Small intestine (tissue), 7 donors: ENCODE data around the gene BABAM2. TPM values are rescaled to one million over a fixed set of nuclear protein-coding genes. Genes with fewer than 3 reads are reported as not detected.
"Not testable (repeated sequence)": the region's sequence is repeated elsewhere in the genome, so short reads cannot be mapped to it uniquely, and the experiment has no call there.

ENCODE experiments used
- DNase-seq, 2 donors: peaks; one replicate each; pipeline versions ENCODE4 v3.0.0 to v3.0.0-alpha.2; 2013
- FAIRE-seq: peaks from 2 replicates; lab custom pipeline; 2012; peaks lifted over from hg19 to GRCh38; lab: Jason Lieb, UNC
- H3K27ac ChIP-seq, 3 donors: one replicate each; pipeline ENCODE4 v1.5.1; 2013; ENCODE audit warnings: low read length in 2 of 3, mild to moderate bottlenecking in 2 of 3, control low read depth in 1 of 3, inconsistent platforms in 1 of 3, low read depth in 1 of 3, moderate library complexity in 1 of 3
- H3K27me3 ChIP-seq, 3 donors: one replicate each; pipeline ENCODE4 v1.6.1; 2013; ENCODE audit warnings: low read length in 3 of 3, inconsistent platforms in 1 of 3; ENCODE audit not compliant: control insufficient read depth in 3 of 3, insufficient read depth in 3 of 3
- H3K36me3 ChIP-seq, 3 donors: one replicate each; pipeline ENCODE4 v1.6.1; 2013; ENCODE audit warnings: low read length in 3 of 3, inconsistent platforms in 1 of 3, low read depth in 1 of 3, mild to moderate bottlenecking in 1 of 3, moderate library complexity in 1 of 3; ENCODE audit not compliant: control insufficient read depth in 3 of 3, insufficient read depth in 2 of 3
- H3K4me1 ChIP-seq, 3 donors: one replicate each; pipeline ENCODE4 v1.6.1; 2013; ENCODE audit warnings: low read length in 2 of 3, inconsistent platforms in 1 of 3, low read depth in 1 of 3, mild to moderate bottlenecking in 1 of 3, moderate library complexity in 1 of 3; ENCODE audit not compliant: control insufficient read depth in 3 of 3, insufficient read depth in 2 of 3
- H3K4me3 ChIP-seq, 3 donors: one replicate each; pipeline ENCODE4 v1.5.1; 2013; ENCODE audit warnings: low read length in 3 of 3, control low read depth in 1 of 3, inconsistent platforms in 1 of 3, low read depth in 1 of 3, mild to moderate bottlenecking in 1 of 3, moderate library complexity in 1 of 3
- H3K9me3 ChIP-seq, 2 donors: one replicate each; pipeline ENCODE4 v1.6.1; 2013; ENCODE audit warnings: low read depth in 1 of 2, low read length in 1 of 2; ENCODE audit not compliant: control insufficient read depth in 2 of 2, insufficient read depth in 1 of 2
- WGBS, 3 donors: extraction: QIAGEN DNeasy Blood & Tissue Kit; methylation state at CpG; one replicate each; pipeline ENCODE4 v1.1.7; 2013; 5-methylcytosine and 5-hydroxymethylcytosine counted together
- polyA plus RNA-seq, 4 donors: library from polyadenylated mRNA; stranded (reverse) in 3 of 4; unstranded in 1 of 4; fragments of 200-250 nt in 3 of 4; fragments of 120-200 nt in 1 of 4; gene quantifications; one replicate each; pipeline versions ENCODE4 v1.2.1 to v1.2.3, GENCODE V29; 2013
- donor health status: healthy with polysubstance abuse.
- donor health status: control.
- donor health status: control.
- donor health status: Bipolar disorder and iron deficiency.
- donor health status: healthy.

BABAM2 gene
- polyA plus RNA-seq, 4 donors = 19.5 to 38.6 (median 21.5) TPM

DNA sequence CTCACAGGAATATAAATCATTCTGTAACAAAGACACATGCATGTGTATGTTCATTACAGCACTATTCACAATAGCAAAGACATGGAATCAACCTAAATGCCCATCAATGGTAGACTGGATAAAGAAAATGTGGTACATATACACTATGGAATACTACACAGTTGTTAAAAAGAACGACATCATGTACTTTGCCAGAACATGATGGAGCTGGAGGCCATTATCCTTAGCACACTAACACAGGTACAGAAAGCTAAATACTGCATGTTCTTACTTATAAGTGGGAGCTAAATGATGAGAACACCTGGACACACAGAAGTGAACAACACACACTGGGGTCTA is 8.0 kb upstream of the BABAM2 start:
- FAIRE-seq, H3K27ac ChIP-seq, H3K36me3 ChIP-seq, H3K9me3 ChIP-seq, DNase-seq, H3K27me3 ChIP-seq, H3K4me1 ChIP-seq, H3K4me3 ChIP-seq: not testable (repeated sequence)
- 95 to 100% (median 97%) methylated on average over 1 of the region's 1 CpG for WGBS, 3 donors

DNA sequence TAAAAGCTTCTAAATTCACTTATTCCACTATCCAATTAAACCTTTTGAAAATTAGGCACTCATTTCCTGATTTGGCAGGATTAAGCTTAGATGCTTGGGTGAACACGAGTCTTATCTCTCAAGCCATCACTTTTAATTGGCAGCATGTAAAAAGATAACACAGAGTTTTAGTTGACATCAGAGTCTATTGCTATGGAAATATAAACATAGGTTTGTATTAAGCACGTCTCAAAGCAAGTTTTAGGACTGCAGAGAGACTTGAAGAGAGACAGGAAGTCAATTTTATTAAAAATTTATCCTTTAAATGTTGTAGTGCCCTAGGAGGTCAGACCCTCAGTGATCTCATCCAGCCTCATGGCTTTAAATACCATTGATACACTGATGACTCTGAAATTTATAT is 5.9 kb upstream of the BABAM2 start:
- H3K4me1 ChIP-seq = peaks cover 0 to 8% (median 4%) of the 10 kb centered on the region in 3 donors
- H3K36me3 ChIP-seq = peaks cover 0 to 5% (median 0%) of the 10 kb centered on the region in 3 donors
- H3K4me3 ChIP-seq = no peak overlapping the region
- WGBS, 3 donors = 2 to 22% (median 16%) methylated on average over 2 of the region's 2 CpGs
- H3K9me3 ChIP-seq = no peaks in the 10 kb centered on the region
- DNase-seq (no peak), FAIRE-seq (no peak)
- H3K27ac ChIP-seq = no peak overlapping the region
- H3K27me3 ChIP-seq = no peaks in the 10 kb centered on the region

DNA sequence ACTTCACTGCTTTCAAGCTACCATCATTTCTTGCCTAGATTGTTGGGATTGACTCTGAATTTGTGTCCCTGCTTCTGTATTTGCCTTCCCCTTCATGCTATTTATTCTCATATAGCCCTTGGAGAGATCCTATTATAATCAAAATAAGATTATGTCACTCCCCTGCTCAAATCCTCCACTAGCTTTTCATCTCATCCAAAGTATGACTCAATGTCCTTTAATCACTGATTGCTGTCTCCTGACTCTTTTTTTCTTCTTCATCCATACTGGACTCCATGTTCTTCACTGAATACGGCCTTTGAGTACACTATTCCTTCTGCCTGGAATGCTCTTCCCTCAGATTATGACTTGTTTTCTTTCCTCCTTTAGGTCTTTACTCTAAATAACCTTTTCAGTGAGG is 5.3 kb upstream of the BABAM2 start:
- WGBS, 3 donors = 71 to 84% (median 82%) methylated on average over 1 of the region's 1 CpG
- FAIRE-seq (no peak), DNase-seq (no peak)
- Histone ChIP-seq H3K27me3 (no peaks in the 10 kb centered on the region), H3K9me3 (no peaks in the 10 kb centered on the region), H3K36me3 (peaks cover 0 to 5% (median 0%) of the 10 kb centered on the region in 3 donors), H3K4me1 (peaks cover 2 to 8% (median 4%) of the 10 kb centered on the region in 3 donors), H3K27ac (peak overlapping the region in 1 of 3 donors; percentile 14), H3K4me3 (no peak overlapping the region)

DNA sequence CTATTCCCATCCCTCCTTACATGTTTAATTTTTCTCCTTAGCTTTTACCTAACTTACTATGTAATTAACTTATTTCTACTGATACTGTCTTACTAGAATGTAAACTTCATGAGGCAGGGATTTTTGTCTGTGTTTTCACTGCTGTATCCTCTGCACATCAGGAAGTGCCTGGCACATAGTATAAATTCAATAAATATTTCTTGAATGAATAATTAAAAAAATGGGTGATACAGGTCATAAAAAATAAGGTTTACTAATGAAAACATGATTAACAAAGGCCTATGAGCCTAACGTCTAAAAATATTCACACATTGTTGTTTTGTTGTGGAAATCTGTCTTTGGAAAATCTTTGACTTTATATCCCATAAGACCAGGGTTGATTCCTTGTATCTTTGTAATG is 4.9 kb upstream of the BABAM2 start:
- no peak overlapping the region for H3K4me3 ChIP-seq
- H3K27me3 ChIP-seq = no peaks in the 10 kb centered on the region
- H3K36me3 ChIP-seq = peaks cover 0 to 5% (median 0%) of the 10 kb centered on the region in 3 donors
- H3K4me1 ChIP-seq = peaks cover 2 to 8% (median 4%) of the 10 kb centered on the region in 3 donors
- 25 to 46% (median 29%) methylated on average over 1 of the region's 1 CpG for WGBS, 3 donors
- DNase-seq (no peak), FAIRE-seq (no peak)
- H3K27ac ChIP-seq = peak overlapping the region in 1 of 3 donors; percentile 14
- no peaks in the 10 kb centered on the region for H3K9me3 ChIP-seq

DNA sequence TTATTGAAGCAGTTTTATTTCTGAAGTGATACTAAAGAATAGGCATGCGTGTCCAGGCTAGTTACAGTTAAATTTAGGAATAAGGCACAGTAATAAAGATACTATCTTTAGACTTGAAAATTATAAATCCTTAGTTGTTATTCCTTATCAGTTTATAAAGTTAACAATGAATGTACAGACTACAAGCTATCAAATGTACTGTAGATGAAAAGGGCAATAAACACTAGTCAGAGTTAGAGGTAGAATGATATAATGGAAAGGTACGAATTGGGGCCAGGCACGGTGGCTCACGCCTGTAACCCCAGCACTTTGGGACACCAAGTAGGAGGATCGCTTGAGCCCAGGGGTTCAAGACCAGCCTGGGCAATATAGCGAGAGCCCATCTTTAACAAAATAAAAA is 4.2 kb upstream of the BABAM2 start:
- peaks cover 3 to 10% (median 4%) of the 10 kb centered on the region in 3 donors for H3K4me1 ChIP-seq
- no peaks in the 10 kb centered on the region for H3K9me3 ChIP-seq
- no peak overlapping the region for H3K4me3 ChIP-seq
- 24 to 66% (median 51%) methylated on average over 6 of the region's 6 CpGs for WGBS, 3 donors
- FAIRE-seq = no peak
- peak overlapping the region in 2 of 3 donors; percentile 44 to 79 for H3K27ac ChIP-seq
- no peaks in the 10 kb centered on the region for H3K36me3 ChIP-seq
- H3K27me3 ChIP-seq = no peaks in the 10 kb centered on the region
- peak in 1 of 2 donors; percentile 62 for DNase-seq

DNA sequence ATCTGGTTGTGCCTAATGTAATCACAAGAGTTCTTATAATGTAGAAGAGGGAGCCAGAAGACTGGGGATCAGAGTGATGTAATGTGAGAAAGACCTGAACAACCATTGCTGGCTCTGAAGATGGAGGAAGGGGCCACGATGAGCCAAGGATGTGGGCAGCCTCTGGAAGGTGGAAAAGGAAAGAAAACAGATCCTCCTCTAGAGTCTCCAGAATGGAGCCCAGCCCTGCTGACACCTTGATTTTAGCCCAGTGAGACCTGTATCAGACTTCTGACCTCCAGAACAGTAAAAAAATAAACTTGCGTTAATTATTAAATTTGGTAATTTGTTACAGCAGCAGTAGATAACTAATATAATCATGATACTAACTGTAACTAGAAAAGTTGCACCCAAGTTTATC is 3.4 kb upstream of the BABAM2 start:
- Histone ChIP-seq H3K27me3 (no peaks in the 10 kb centered on the region), H3K27ac (peak overlapping the region; percentile 44 to 88 (median 75)), H3K4me3 (no peak overlapping the region), H3K36me3 (no peaks in the 10 kb centered on the region), H3K4me1 (peaks cover 4 to 13% (median 8%) of the 10 kb centered on the region in 3 donors), H3K9me3 (no peaks in the 10 kb centered on the region)
- WGBS, 3 donors = 16 to 48% (median 28%) methylated on average over 2 of the region's 2 CpGs
- peak; percentile 70 to 82 for DNase-seq
- no peak for FAIRE-seq

DNA sequence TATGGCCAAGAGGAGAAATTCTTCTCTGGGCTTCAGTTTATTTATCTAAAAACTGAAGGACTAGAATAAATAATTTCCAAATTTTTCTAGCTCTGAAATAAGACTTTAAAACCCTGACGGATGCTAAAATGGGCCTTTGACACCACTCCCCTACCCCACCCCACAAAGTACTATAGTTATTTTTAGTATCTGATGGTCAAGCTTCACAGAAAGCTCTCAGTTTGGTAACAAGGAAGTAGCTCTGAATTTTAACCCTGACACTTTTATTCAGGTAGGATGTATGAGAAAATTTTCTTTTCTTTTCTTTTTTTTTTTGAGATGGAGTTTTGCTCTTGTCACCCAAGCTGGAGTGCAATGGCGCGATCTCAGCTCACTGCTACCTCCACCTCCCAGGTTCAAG is 2.7 kb upstream of the BABAM2 start:
- H3K4me1 ChIP-seq = peaks cover 4 to 13% (median 8%) of the 10 kb centered on the region in 3 donors
- H3K36me3 ChIP-seq = no peaks in the 10 kb centered on the region
- WGBS, 3 donors = 70 to 81% (median 72%) methylated on average over 3 of the region's 3 CpGs
- H3K4me3 ChIP-seq = no peak overlapping the region
- DNase-seq = no peak
- no peaks in the 10 kb centered on the region for H3K27me3 ChIP-seq
- peak overlapping the region in 1 of 3 donors; percentile 88 for H3K27ac ChIP-seq
- no peaks in the 10 kb centered on the region for H3K9me3 ChIP-seq
- no peak for FAIRE-seq

DNA sequence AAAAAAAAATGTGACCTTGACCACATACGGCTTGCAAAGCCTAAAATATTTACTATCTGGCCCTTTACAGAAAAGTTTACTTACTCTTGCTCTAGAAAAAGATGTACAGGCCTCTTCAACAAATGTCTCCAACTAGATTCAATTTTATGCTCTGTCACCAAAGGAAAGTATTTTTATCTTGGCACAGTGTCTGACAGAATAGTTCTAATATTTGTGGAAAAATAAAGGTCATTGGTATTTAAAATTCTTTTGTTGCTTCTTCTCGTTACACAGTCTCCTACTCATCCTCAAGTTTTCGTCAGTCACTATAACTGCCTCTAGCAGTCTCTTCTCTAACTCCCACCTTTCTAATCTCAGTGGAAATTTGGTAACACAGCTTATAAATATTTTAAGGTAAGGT is 1.7 kb upstream of the BABAM2 start:
- Histone ChIP-seq H3K9me3 (no peaks in the 10 kb centered on the region), H3K4me1 (peaks cover 4 to 13% (median 8%) of the 10 kb centered on the region in 3 donors), H3K4me3 (peak overlapping the region in 2 of 3 donors; percentile 32 to 33), H3K36me3 (no peaks in the 10 kb centered on the region), H3K27ac (peak overlapping the region in 1 of 3 donors; percentile 88), H3K27me3 (no peaks in the 10 kb centered on the region)
- 53 to 61% (median 59%) methylated on average over 3 of the region's 3 CpGs for WGBS, 3 donors
- DNase-seq (no peak), FAIRE-seq (no peak)

DNA sequence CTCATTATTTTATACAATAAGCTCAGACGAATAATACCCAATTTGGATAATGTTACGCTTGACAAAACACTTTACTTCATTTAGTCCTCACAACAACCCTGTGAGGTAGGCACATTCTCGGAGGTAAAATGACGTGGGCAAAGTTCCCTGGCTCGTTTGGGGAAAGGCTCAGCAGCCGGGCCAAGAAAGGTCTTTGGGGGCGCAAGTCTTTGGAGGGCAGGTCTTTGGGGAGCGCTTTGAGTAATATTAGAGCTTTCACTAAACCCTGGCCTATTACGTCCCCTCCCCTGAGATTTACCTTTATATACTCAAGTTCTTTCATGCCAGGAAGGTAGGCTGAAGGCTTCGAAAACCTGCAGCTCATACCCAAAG is 769 bp upstream of the BABAM2 start:
- DNase-seq (peak in 1 of 2 donors; percentile 58), FAIRE-seq (no peak)
- Histone ChIP-seq H3K4me1 (peaks cover 2 to 13% (median 8%) of the 10 kb centered on the region in 3 donors), H3K9me3 (no peaks in the 10 kb centered on the region), H3K36me3 (no peaks in the 10 kb centered on the region), H3K27ac (peak overlapping the region; percentile 69 to 98 (median 88)), H3K4me3 (peak overlapping the region; percentile 63 to 92 (median 75)), H3K27me3 (no peaks in the 10 kb centered on the region)
- 9 to 16% (median 15%) methylated on average over 10 of the region's 10 CpGs for whole genome bisulfite sequencing, 3 donors
